IPS-15b (cell line): Measurements from ENCODE around the gene GNA12.
A peak's percentile ranks its signal among the peaks of the same experiment; 100 is the strongest.

Experiments
- H3K27me3 ChIP-seq: one replicate; pipeline ENCODE4 v1.6.1; 2013; ENCODE audit warnings: low read length; ENCODE audit not compliant: control insufficient read depth, insufficient read depth
- H3K36me3 ChIP-seq: one replicate; pipeline ENCODE4 v1.6.1; 2013; ENCODE audit warnings: low read length; ENCODE audit not compliant: control insufficient read depth, insufficient read depth
- H3K4me1 ChIP-seq: one replicate; pipeline ENCODE4 v1.6.1; 2013; ENCODE audit warnings: mild to moderate bottlenecking, low read length; ENCODE audit not compliant: control insufficient read depth, insufficient read depth
- H3K4me3 ChIP-seq: one replicate; pipeline ENCODE4 v1.5.1; 2013; ENCODE audit warnings: low read depth, low read length
- H3K9ac ChIP-seq: one replicate; pipeline ENCODE4 v1.6.1; 2013; ENCODE audit warnings: low read depth, mild to moderate bottlenecking, low read length
- H3K9me3 ChIP-seq: one replicate; pipeline ENCODE4 v1.6.1; 2013; ENCODE audit warnings: mild to moderate bottlenecking, low read length; ENCODE audit not compliant: control insufficient read depth, insufficient read depth

GNA12 gene

DNA sequence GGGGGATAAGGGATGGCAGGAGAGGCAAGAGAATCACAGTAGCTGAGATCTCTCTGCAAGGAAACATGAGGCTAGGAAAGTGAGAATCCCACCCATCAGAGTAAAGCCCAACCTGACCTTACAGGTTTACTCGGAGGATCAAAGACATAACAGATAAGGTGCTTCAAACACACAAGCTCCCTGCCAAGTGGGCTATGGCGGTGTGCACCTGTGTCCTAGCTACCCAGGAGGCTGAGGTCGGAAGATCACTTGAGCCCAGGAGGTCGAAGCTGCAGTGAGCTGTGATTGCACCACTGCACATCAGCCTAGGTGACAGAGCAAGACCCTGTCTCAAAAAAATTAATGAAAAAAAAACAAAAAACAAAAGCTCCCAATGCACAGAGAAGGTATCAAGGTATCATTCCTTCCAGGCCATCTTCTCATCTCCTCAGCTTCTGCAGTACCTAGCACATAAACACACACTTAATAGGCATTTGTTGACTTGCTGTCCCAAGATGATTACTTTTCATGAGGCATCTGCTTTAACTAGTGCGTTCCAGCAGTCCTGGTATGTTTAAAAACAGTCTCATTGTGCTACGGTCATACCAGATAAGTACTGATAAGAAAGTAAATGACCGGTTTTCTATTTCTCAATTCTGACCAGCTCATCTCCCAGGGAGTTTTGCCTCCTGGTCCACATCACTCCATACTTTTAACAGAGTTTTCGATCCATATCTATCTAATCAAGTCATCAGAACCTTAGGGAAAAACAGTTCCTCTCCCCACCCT lies 13.3 kb downstream of the GNA12 start:
- Histone ChIP-seq H3K36me3 (no peaks in the 10 kb centered on the region), H3K4me1 (peaks cover 5% of the 10 kb centered on the region), H3K9ac (no peak overlapping the region)

DNA sequence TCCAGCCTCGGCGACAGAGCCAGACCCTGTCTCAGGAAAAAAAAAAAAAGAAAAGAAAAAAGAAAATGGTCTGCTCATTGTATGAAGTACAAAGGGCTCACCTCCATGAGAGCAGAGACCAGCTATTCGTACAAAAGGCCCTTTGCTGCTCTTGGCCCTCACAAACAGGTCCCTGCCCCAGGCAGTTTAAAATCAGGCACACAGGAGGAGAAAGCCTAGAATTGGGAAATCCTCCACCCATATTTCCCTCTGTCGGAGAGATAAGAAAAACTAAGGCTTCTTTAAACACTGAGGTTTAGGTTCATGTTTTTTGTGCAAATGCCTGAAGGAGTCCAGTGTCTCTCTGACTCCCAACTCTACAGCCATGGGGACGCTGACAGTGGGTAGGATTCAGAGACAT lies 15.1 kb downstream of the GNA12 start:
- H3K4me1 ChIP-seq: peaks cover 19% of the 10 kb centered on the region
- no peaks in the 10 kb centered on the region for H3K27me3 ChIP-seq
- H3K9ac ChIP-seq: no peak overlapping the region
- no peaks in the 10 kb centered on the region for H3K9me3 ChIP-seq
- no peaks in the 10 kb centered on the region for H3K36me3 ChIP-seq
- H3K4me3 ChIP-seq: no peak overlapping the region

More for the DNA sequence above, 13.3 kb downstream of the GNA12 start:
- no peaks in the 10 kb centered on the region for H3K9me3 ChIP-seq
- no peak overlapping the region for H3K4me3 ChIP-seq
- no peaks in the 10 kb centered on the region for H3K27me3 ChIP-seq

DNA sequence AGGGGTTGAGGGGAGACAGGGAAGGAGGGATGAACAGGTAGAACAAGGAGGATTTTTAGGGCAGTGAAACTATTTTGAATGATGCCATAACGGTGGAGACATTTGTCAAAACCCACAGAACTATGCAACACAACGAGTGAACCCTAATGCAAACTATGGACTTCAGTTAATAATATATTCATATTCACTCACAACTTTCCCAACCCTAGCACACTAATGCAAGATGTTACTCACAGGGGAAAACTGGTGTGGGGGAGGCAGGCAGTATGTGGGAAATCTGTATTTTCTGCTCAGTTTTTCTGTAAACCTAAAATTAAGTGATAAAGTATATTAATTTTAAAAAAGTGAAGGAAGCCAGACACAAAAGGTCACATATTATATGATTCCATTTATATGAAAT lies 17.3 kb downstream of the GNA12 start:
- no peaks in the 10 kb centered on the region for H3K27me3 ChIP-seq
- H3K36me3 ChIP-seq: no peaks in the 10 kb centered on the region
- H3K9me3 ChIP-seq: no peaks in the 10 kb centered on the region
- no peak overlapping the region for H3K4me3 ChIP-seq
- peaks cover 38% of the 10 kb centered on the region for H3K4me1 ChIP-seq
- H3K9ac ChIP-seq: no peak overlapping the region

DNA sequence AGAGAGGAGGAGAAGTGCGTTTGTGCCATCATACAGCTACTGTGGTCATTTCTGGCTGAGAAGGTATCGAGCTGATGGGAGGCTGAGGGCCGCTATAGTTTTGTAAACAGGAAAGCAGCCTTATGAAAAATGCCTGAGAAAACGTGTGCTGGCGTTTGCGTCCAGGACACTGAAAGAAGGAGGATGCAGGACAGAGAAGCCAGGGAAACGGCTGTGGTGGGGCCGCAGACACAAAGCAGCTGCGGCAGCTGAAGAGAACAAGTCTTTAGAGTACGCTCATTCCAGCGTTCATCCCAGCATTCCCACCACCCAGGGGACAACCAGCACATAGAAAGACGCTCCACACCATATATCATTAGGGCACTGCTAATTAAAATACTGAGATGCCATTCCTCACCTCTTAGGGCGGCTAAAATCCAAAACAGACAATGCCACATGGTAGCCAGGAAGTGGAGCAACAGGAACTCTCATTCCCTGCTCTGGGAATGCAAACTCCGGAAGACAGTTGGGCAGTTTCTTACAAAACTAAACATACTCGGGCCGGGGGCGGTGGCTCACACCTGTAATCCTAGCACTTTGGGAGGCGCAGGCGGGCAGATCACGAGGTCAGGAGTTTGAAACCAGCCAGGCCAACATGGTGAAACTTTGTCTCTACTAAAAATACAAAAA lies 18.4 kb downstream of the GNA12 start:
- H3K4me1 ChIP-seq: peaks cover 48% of the 10 kb centered on the region
- H3K36me3 ChIP-seq: no peaks in the 10 kb centered on the region
- no peaks in the 10 kb centered on the region for H3K27me3 ChIP-seq
- peak overlapping the region; percentile 40 for H3K9ac ChIP-seq
- no peaks in the 10 kb centered on the region for H3K9me3 ChIP-seq
- no peak overlapping the region for H3K4me3 ChIP-seq

DNA sequence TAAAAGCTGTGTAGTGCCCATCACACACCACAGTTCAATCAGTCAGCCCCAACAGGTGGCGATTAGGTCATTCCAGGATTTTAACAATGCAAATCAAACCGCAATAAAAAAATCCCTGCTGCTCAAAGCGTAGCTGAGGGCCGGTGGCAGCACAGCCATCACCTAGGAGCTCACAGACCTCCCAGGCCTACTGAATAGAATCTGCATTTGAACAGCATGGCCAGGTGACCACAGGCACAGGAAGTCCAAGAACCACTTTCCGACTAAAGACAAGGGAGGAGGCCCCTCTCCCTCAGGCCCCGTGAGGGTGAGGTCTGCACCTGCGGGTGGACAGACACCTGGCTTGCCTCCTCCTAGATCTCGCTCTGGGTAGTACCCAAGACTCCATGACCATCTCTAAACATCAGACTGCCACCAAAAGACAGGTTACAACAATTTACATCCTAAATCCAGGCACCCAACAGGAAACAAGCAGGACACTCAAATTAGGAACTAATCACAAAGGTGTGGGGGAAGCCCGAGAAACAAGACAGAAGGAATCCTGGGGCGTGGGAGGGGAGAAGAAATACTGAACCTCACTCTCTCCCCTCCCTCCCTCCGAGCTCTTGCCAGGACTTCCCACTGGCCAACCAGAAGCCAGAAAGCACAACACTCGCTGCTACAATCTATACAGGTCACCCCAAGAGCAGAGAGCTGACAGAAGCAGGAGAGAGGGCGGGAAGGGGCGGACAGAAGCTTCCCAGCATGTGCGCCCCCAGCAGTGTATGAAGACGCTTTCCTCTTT lies 19.2 kb downstream of the GNA12 start:
- no peaks in the 10 kb centered on the region for H3K9me3 ChIP-seq
- no peaks in the 10 kb centered on the region for H3K27me3 ChIP-seq
- H3K36me3 ChIP-seq: no peaks in the 10 kb centered on the region
- H3K4me1 ChIP-seq: peaks cover 53% of the 10 kb centered on the region
- H3K9ac ChIP-seq: peak overlapping the region; percentile 40
- peak overlapping the region; percentile 23 for H3K4me3 ChIP-seq

DNA sequence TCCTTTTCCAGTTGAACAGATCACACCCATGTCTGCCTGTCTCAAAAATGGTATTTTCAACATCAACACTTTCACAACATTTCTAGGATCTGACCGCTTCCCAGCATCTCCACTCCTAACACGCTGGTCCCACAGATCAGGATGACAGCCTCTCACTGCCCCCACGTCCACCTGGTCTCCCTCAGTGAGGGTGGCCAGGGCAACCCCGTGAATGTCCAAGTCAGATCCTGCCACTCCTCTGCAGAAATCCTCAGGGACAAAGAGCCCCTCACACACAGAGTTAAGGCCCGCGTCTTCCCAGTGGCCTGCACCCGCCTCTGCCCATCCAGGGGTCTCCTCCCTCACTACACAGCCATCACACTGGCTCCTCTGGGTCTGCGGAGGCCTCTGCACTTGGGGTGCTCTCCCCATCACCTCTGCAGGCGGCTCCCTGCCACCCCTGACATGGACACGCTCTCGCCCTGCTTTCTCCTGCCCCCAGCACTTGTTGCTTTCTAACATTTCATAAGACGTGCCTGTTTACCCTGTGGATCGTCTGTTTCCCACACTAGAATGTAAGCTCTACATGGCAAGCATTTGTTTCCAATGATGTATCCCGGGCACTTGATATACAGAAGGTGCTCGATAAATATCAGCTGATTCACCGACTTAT lies 20.0 kb downstream of the GNA12 start:
- H3K4me1 ChIP-seq: peaks cover 59% of the 10 kb centered on the region
- H3K27me3 ChIP-seq: no peaks in the 10 kb centered on the region
- H3K36me3 ChIP-seq: no peaks in the 10 kb centered on the region
- no peaks in the 10 kb centered on the region for H3K9me3 ChIP-seq
- H3K4me3 ChIP-seq: no peak overlapping the region
- peak overlapping the region; percentile 19 for H3K9ac ChIP-seq

DNA sequence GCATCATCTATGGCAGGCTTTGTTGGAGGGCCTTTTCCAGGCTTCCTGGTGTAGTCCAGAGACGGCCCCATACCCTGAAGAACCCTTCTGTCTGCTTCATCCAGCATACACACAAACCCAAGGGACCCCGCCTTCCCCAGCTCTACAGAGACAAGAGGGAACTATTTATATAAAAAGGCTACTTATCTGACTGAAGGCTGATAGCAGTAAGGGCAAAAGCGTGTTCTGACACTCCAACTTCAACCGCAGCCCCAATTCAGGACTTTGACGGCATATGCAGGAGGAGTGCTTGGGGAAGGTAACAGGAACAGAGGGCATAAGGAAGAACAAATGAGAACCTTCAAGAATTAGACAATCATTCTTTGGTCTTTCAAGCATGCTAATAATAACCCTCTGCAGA lies 21.0 kb downstream of the GNA12 start:
- no peaks in the 10 kb centered on the region for H3K27me3 ChIP-seq
- H3K4me1 ChIP-seq: peaks cover 65% of the 10 kb centered on the region
- H3K9me3 ChIP-seq: no peaks in the 10 kb centered on the region
- H3K36me3 ChIP-seq: no peaks in the 10 kb centered on the region
- H3K9ac ChIP-seq: peak overlapping the region; percentile 14
- no peak overlapping the region for H3K4me3 ChIP-seq

DNA sequence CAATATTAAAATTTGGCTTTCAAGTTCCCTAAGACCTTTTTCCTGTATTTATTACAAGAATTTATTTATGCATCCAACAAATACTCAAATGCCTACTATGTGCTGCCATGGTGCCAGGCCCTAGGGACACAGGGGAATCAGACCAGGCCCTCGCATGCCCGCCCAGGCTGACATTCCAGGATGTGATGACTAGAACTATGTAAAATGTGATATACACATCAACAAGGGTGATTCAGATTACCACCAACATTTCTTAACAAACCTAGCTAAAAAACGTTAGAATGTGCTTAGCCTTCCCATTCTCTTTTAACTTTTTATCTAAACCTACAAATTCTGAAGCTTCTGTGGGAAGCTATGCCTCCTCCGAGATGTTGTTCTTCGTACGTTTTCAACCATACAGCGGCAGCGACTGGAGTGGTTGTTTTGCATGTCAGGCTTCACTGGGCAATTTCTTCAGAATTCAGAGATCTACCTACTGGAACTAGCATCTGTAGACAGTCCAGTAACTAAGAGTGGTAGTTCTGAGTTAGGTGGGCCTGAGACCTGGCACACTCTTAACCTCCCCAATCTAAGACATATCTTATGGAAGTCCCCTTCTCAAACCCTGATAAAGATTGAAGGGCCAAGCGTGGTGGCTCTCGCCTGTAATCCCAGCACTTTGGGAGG lies 22.1 kb downstream of the GNA12 start:
- Histone ChIP-seq H3K36me3 (no peaks in the 10 kb centered on the region), H3K9ac (peak overlapping the region; percentile 77), H3K4me3 (no peak overlapping the region), H3K9me3 (no peaks in the 10 kb centered on the region), H3K27me3 (no peaks in the 10 kb centered on the region), H3K4me1 (peaks cover 60% of the 10 kb centered on the region)

DNA sequence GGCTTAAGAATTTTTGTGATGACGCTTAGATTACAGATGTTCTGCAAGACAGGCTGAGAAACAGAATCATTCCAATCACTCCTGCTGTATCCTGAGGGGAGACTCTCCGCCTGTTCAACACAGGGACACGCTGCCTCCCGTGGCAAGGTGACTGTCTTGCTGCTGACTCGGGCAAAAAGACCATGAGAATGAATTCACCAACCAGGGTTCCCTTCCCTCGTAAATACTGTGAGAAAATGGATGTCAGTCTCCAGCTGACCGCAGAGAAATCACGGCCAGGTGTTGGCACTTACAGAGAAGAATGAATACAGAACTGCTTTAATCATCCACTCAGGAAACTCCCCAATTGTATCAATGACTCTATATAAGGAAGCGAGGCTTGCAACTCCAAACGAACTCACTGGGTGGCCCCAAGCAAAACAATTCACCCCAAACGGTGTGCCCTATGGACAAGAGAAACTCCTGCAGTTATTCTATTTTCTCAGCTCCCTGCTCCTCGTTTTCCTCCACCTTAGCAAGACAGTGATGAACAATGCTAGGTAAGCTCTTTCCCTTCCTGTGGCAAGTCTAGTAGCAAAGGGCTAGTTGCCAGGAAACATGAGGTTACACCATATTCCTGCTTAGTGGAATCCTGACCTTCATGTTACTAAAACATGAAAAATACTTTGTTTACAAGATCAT lies 22.8 kb downstream of the GNA12 start:
- H3K4me3 ChIP-seq: peak overlapping the region; percentile 8
- no peaks in the 10 kb centered on the region for H3K36me3 ChIP-seq
- peak overlapping the region; percentile 77 for H3K9ac ChIP-seq
- peaks cover 60% of the 10 kb centered on the region for H3K4me1 ChIP-seq
- no peaks in the 10 kb centered on the region for H3K9me3 ChIP-seq
- H3K27me3 ChIP-seq: no peaks in the 10 kb centered on the region

DNA sequence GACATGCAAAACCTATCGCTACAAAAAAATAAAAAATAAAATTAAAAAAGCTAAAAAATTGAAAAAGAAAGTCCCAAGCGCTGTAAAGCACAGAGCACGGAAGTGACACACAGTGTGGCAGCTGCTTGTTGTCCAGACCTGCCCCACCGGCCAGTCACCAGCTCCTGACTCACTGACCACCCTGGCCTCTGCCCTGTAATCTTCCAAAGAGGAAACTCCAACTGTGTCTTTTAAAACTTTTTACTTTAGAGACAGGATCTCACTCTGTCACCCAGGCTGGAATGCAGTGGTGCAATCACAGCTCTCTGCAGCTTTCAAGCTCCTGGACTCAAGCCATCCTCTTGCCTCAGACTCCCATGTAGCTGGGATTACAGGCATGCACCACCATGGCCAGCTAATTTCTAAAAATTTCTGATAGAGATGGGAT lies 23.6 kb downstream of the GNA12 start:
- H3K36me3 ChIP-seq: no peaks in the 10 kb centered on the region
- H3K4me3 ChIP-seq: no peak overlapping the region
- peaks cover 58% of the 10 kb centered on the region for H3K4me1 ChIP-seq
- no peaks in the 10 kb centered on the region for H3K9me3 ChIP-seq
- peak overlapping the region; percentile 26 for H3K9ac ChIP-seq
- H3K27me3 ChIP-seq: no peaks in the 10 kb centered on the region
